Measurements from ENCODE around the gene GPHN. TPM values are rescaled to one million over a fixed set of nuclear protein-coding genes. Genes with fewer than 3 reads are reported as not detected.
A peak's percentile ranks its signal among the peaks of the same experiment; 100 is the strongest.

Gene GPHN
- total RNA-seq, 1 donor from 2014 or later: 32.1 TPM

DNA sequence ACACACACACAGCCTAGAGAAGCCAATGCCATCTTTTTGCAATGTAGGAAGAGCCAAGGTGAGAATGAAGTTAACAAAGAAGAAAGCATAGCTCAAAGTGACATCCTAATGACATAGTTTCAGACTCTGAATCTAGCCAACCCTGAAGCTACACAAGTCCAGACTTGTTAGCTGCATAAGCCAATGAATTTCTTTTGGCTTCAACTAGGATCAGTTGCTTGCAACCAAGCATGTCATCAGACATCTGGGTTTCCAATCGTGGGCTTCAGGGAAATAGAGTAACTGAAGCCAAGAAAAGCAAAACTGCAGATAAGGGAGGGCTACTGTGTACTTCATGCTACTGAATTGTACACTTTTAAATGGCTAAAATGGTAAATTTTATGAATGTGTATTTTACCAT, 4.4 kb upstream of the GPHN start:
- DNase-seq (ENCODE audit: low spot score in 2 of 2, unreplicated experiment in 2 of 2): no peak
- peaks cover 10% of the 10 kb centered on the region for H3K4me1 Mint-ChIP-seq
- H3K36me3 Mint-ChIP-seq: no peaks in the 10 kb centered on the region
- H3K27me3 Mint-ChIP-seq (ENCODE audit: low read depth): no peaks in the 10 kb centered on the region
- no peak overlapping the region for H3K27ac Mint-ChIP-seq
- no peak for TF ChIP-seq CTCF (IDR thresholded peaks at IDR 0.05; ENCODE audit: unreplicated experiment)
- no peak overlapping the region for H3K4me3 Mint-ChIP-seq
- H3K9me3 Mint-ChIP-seq: no peaks in the 10 kb centered on the region

- Mint-ChIP-seq H3K36me3 (no peaks in the 10 kb centered on the region), H3K4me1 (peaks cover 15% of the 10 kb centered on the region), H3K27ac (peak overlapping the region; percentile 96), H3K4me3 (peak overlapping the region; percentile 91), H3K27me3 (ENCODE audit: low read depth) (peaks cover 18% of the 10 kb centered on the region), H3K9me3 (no peaks in the 10 kb centered on the region)
- DNase-seq (ENCODE audit: low spot score in 2 of 2, unreplicated experiment in 2 of 2): no peak
- no peak for TF ChIP-seq CTCF (IDR thresholded peaks at IDR 0.05; ENCODE audit: unreplicated experiment)
Observed at GRCh38 chr14:66507181-66507721, 696 bp upstream of the GPHN start.

- Mint-ChIP-seq H3K36me3 (no peaks in the 10 kb centered on the region), H3K9me3 (no peaks in the 10 kb centered on the region), H3K27me3 (ENCODE audit: low read depth) (peaks cover 20% of the 10 kb centered on the region), H3K4me3 (peak overlapping the region; percentile 91), H3K4me1 (peaks cover 19% of the 10 kb centered on the region), H3K27ac (peak overlapping the region; percentile 96)
- no peak for DNase-seq (ENCODE audit: low spot score in 2 of 2, unreplicated experiment in 2 of 2)
- no peak for TF ChIP-seq CTCF (IDR thresholded peaks at IDR 0.05; ENCODE audit: unreplicated experiment)
Observed at GRCh38 chr14:66508547-66508845, 549 bp downstream of the GPHN start.

- Mint-ChIP-seq H3K27me3 (ENCODE audit: low read depth) (peaks cover 20% of the 10 kb centered on the region), H3K4me3 (peak overlapping the region; percentile 91), H3K36me3 (no peaks in the 10 kb centered on the region), H3K27ac (peak overlapping the region; percentile 78), H3K9me3 (no peaks in the 10 kb centered on the region), H3K4me1 (peaks cover 19% of the 10 kb centered on the region)
- peak; percentile 20 to 59 for DNase-seq (ENCODE audit: low spot score in 2 of 2, unreplicated experiment in 2 of 2)
- no peak for TF ChIP-seq CTCF (IDR thresholded peaks at IDR 0.05; ENCODE audit: unreplicated experiment)
Observed at GRCh38 chr14:66508846-66509621, 1.1 kb downstream of the GPHN start.

GRCh38 chr14:66509874-66510273, 1.9 kb downstream of the GPHN start:
- Mint-ChIP-seq H3K36me3 (no peaks in the 10 kb centered on the region), H3K27me3 (ENCODE audit: low read depth) (peaks cover 20% of the 10 kb centered on the region), H3K27ac (no peak overlapping the region), H3K4me1 (peaks cover 19% of the 10 kb centered on the region), H3K9me3 (no peaks in the 10 kb centered on the region), H3K4me3 (peak overlapping the region; percentile 91)
- TF ChIP-seq CTCF (IDR thresholded peaks at IDR 0.05; ENCODE audit: unreplicated experiment): no peak
- no peak for DNase-seq (ENCODE audit: low spot score in 2 of 2, unreplicated experiment in 2 of 2)

Data from mesothelial cell of epicardium (in vitro differentiated cells).